H9 (cell line): Measurements from ENCODE around the gene SLC48A1. TPM values are rescaled to one million over a fixed set of nuclear protein-coding genes. Genes with fewer than 3 reads are reported as not detected.

Experiments used
- DNase-seq: peaks from one replicate; pipeline ENCODE4 v3.0.0-alpha.2; 2017
- H2AFZ ChIP-seq: one replicate; pipeline ENCODE4 v1.6.1; 2013; ENCODE audit warnings: mild to moderate bottlenecking, low read length, control low read depth, moderate library complexity
- H2AK5ac ChIP-seq: 2 replicates; pipeline ENCODE4 v1.6.1; 2013; ENCODE audit warnings: low read length, control low read depth, mixed read lengths; ENCODE audit not compliant: insufficient read length
- H2BK120ac ChIP-seq: one replicate; pipeline ENCODE4 v1.6.1; 2013; ENCODE audit warnings: low read depth, mild to moderate bottlenecking, low read length, control low read depth, inconsistent platforms; ENCODE audit not compliant: poor library complexity, severe bottlenecking
- H2BK12ac ChIP-seq: 2 replicates; pipeline ENCODE4 v1.6.1; 2013; ENCODE audit warnings: low read length, control low read depth, mixed read lengths, low read depth; ENCODE audit not compliant: insufficient read length
- H2BK15ac ChIP-seq: 2 replicates; pipeline ENCODE4 v1.6.1; 2013; ENCODE audit warnings: low read depth, low read length, control low read depth
- H2BK20ac ChIP-seq: one replicate; pipeline ENCODE4 v1.6.1; 2013; ENCODE audit warnings: low read depth, mild to moderate bottlenecking, low read length, control low read depth, inconsistent platforms; ENCODE audit not compliant: poor library complexity, severe bottlenecking
- H2BK5ac ChIP-seq: 2 replicates; pipeline ENCODE4 v1.6.1; 2013; ENCODE audit warnings: low read length, control low read depth, mixed read lengths; ENCODE audit not compliant: insufficient read length
- H3K14ac ChIP-seq: 2 replicates; pipeline ENCODE4 v1.6.1; 2013; ENCODE audit warnings: low read length, control low read depth; ENCODE audit not compliant: insufficient read depth
- H3K18ac ChIP-seq: 2 replicates; pipeline ENCODE4 v1.6.1; 2013; ENCODE audit warnings: low read depth, mild to moderate bottlenecking, mixed read lengths, low read length, control low read depth; ENCODE audit not compliant: insufficient read length
- H3K23ac ChIP-seq: 2 replicates; pipeline ENCODE4 v1.6.1; 2013; ENCODE audit warnings: low read length, control low read depth, mixed read lengths, low read depth; ENCODE audit not compliant: insufficient read length
- H3K23me2 ChIP-seq: 2 replicates; pipeline ENCODE4 v1.6.1; 2013; ENCODE audit warnings: low read depth, mild to moderate bottlenecking, mixed read lengths, low read length, control low read depth; ENCODE audit not compliant: insufficient read length, poor library complexity, severe bottlenecking
- H3K27ac ChIP-seq: 2 replicates; pipeline ENCODE4 v1.5.1; 2013; ENCODE audit warnings: low read length, control low read depth, mixed read lengths, low read depth; ENCODE audit not compliant: insufficient read length
- H3K27me3 ChIP-seq: 2 replicates; pipeline ENCODE4 v1.6.1; 2013; ENCODE audit warnings: low read length, control low read depth, inconsistent platforms; ENCODE audit not compliant: insufficient read depth
- H3K4ac ChIP-seq: 2 replicates; pipeline ENCODE4 v1.6.1; 2013; ENCODE audit warnings: low read depth, mild to moderate bottlenecking, control low read depth, inconsistent platforms, low read length, moderate library complexity
- H3K4me1 ChIP-seq: 2 replicates; pipeline ENCODE4 v1.6.1; 2013; ENCODE audit warnings: low read length, control low read depth, inconsistent platforms; ENCODE audit not compliant: insufficient read depth
- H3K4me2 ChIP-seq: 2 replicates; pipeline ENCODE4 v1.6.1; 2013; ENCODE audit warnings: low read length, control low read depth, mixed read lengths; ENCODE audit not compliant: insufficient read length, insufficient read depth
- H3K56ac ChIP-seq: 2 replicates; pipeline ENCODE4 v1.6.1; 2013; ENCODE audit warnings: low read depth, mild to moderate bottlenecking, mixed read lengths, low read length, control low read depth; ENCODE audit not compliant: insufficient read length
- H3K79me1 ChIP-seq: 2 replicates; pipeline ENCODE4 v1.6.1; 2013; ENCODE audit warnings: low read depth, mild to moderate bottlenecking, moderate library complexity, low read length, control low read depth, inconsistent platforms; ENCODE audit not compliant: insufficient read depth, poor library complexity, severe bottlenecking
- H3K79me2 ChIP-seq: 2 replicates; pipeline ENCODE4 v1.6.1; 2013; ENCODE audit warnings: low read length, control low read depth, inconsistent platforms; ENCODE audit not compliant: insufficient read depth
- H3K9ac ChIP-seq: 2 replicates; pipeline ENCODE4 v1.6.1; 2013; ENCODE audit warnings: low read length, control low read depth, mixed read lengths; ENCODE audit not compliant: insufficient read length; ENCODE audit errors: extremely low read depth
- H3K9me3 ChIP-seq: one replicate; pipeline ENCODE4 v1.6.1; 2013; ENCODE audit warnings: low read depth, low read length, inconsistent platforms; ENCODE audit not compliant: control insufficient read depth
- H3T11ph ChIP-seq: one replicate; pipeline ENCODE4 v1.6.1; 2013; ENCODE audit warnings: mild to moderate bottlenecking, low read length, control low read depth, inconsistent platforms
- H4K20me1 ChIP-seq: one replicate; pipeline ENCODE4 v1.6.1; 2013; ENCODE audit not compliant: control insufficient read depth, insufficient read length, insufficient read depth
- H4K5ac ChIP-seq: 2 replicates; pipeline ENCODE4 v1.6.1; 2013; ENCODE audit warnings: low read depth, mild to moderate bottlenecking, mixed read lengths, low read length, control low read depth; ENCODE audit not compliant: insufficient read length
- H4K8ac ChIP-seq: replicated peaks from 2 replicates; pipeline ENCODE4 v1.6.1; 2013; ENCODE audit warnings: low read length, control low read depth, mixed read lengths, low read depth; ENCODE audit not compliant: insufficient read length
- H4K91ac ChIP-seq: 2 replicates; pipeline ENCODE4 v1.6.1; 2013; ENCODE audit warnings: low read depth, mild to moderate bottlenecking, moderate library complexity, mixed read lengths, low read length, control low read depth; ENCODE audit not compliant: insufficient read length
- H3K27ac Mint-ChIP-seq, 3 experiments: 2 replicates in 2 of 3; 3 replicates in 1 of 3; pipeline ENCODE4 v1.8.0; 2020 to 2021; ENCODE audit warnings: mixed read lengths in 3 of 3, mild to moderate bottlenecking in 1 of 3, moderate library complexity in 1 of 3
- H3K27me3 Mint-ChIP-seq: 2 replicates; pipeline ENCODE4 v1.8.0; 2021; ENCODE audit warnings: low read depth, mild to moderate bottlenecking, moderate library complexity, mixed read lengths
- H3K36me3 Mint-ChIP-seq, 3 experiments: 2 replicates in 2 of 3; 3 replicates in 1 of 3; pipeline ENCODE4 v1.8.0; 2020 to 2021; ENCODE audit warnings: low read depth in 3 of 3, mixed read lengths in 3 of 3; ENCODE audit not compliant: insufficient read depth in 1 of 3
- H3K4me1 Mint-ChIP-seq, 2 experiments: 2 replicates each; pipeline ENCODE4 v1.8.0; 2020; ENCODE audit warnings: mixed read lengths in 2 of 2
- H3K4me3 Mint-ChIP-seq, 2 experiments: 2 replicates in 1 of 2; 3 replicates in 1 of 2; pipeline ENCODE4 v1.8.0; 2020 to 2021; ENCODE audit warnings: mild to moderate bottlenecking in 2 of 2, mixed read lengths in 2 of 2, moderate library complexity in 1 of 2
- H3K9me3 Mint-ChIP-seq, 2 experiments: 2 replicates in 1 of 2; 3 replicates in 1 of 2; pipeline ENCODE4 v1.8.0; 2020; ENCODE audit warnings: mild to moderate bottlenecking in 2 of 2, mixed read lengths in 2 of 2, moderate library complexity in 1 of 2
- CTCF ChIP-seq: fragments of 200-600 bp; sonication (generic); conservative IDR thresholded peaks from 3 replicates; pipeline ENCODE4 v1.8.0; 2021; ENCODE audit warnings: antibody characterized with exemption, mild to moderate bottlenecking
- WGBS: extraction: QIAGEN DNeasy Blood & Tissue Kit; methylation state at CpG from one replicate; pipeline ENCODE4 v1.1.7; 2013; ENCODE audit warnings: missing lambda C conversion rate, low lambda C conversion rate, mixed read lengths; ENCODE audit not compliant: insufficient read length; ENCODE audit errors: extremely low coverage; 5-methylcytosine and 5-hydroxymethylcytosine counted together
- total RNA-seq: library from RNA; stranded (reverse); gene quantifications from 2 replicates; pipeline ENCODE4 v1.2.1, GENCODE V29; 2021

The SLC48A1 gene
- total RNA-seq, 1 experiment from 2014 or later = 10.6 TPM

DNA sequence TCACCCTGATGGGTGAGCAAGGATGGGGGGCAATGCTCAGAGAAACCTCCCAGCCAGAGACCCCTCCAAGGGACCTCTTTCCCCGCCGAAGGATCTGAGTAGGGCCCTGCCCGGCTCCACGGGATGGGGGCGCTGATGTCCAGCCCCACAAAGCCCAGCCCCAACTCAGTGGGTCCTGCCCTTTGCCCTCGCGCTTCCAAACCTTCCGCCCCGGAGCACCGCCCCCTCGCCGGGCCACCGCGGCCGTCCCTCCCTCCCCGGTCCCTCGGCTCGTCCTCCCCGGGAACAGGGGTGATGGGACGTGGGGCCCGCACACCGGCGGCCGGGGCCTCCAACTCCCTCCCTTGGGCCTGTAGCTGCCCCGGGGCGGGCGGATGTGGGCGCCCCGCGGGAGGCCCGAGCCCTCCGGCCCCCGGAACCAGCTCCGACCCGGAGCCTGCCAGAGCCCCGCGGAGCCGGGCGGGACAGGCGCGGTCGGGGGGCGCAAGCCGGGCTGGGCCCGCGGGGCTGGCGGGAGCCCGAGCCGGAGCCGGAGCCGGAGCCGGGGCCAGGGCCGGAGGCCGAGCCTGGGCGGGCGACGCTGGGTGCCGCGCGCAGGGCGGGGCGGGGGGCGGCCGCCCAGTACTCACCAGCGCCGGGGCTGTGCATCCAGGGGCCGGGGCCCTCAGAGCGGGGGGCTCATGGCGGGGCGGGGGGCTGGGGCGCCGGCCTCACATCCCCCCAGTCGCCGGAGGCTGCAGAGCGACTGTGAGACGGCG lies 46.3 kb downstream of the SLC48A1 start:
- Histone ChIP-seq H3K56ac (no peak overlapping the region), H3K23ac (no peak overlapping the region), H3K4me2 (peak overlapping the region; percentile 69), H3T11ph (no peak overlapping the region), H3K9ac (peak overlapping the region; percentile 46), H3K18ac (peak overlapping the region; percentile 51), H2BK20ac (no peak overlapping the region), H2BK15ac (no peak overlapping the region), H3K4me1 (peaks cover 18% of the 10 kb centered on the region; the same call in 1 of the 2 replicates), H4K91ac (no peak overlapping the region), H3K79me2 (peaks cover 23% of the 10 kb centered on the region; the same call in 1 of the 2 replicates), H3K27ac (no peak overlapping the region), H3K14ac (peak overlapping the region; percentile 27), H2BK120ac (no peak overlapping the region), H3K23me2 (peaks cover 7% of the 10 kb centered on the region), H2BK5ac (no peak overlapping the region), H3K4ac (no peak overlapping the region), H4K20me1 (no peaks in the 10 kb centered on the region), H3K79me1 (no peaks in the 10 kb centered on the region), H2AFZ (no peak overlapping the region), H3K27me3 (no peaks in the 10 kb centered on the region), H3K9me3 (no peaks in the 10 kb centered on the region), H2AK5ac (no peak overlapping the region), H4K5ac (no peak overlapping the region), H2BK12ac (no peak overlapping the region), H4K8ac (no peak overlapping the region)
- peaks cover 0 to 9% (median 5%) of the 10 kb centered on the region in 3 experiments; a peak in 3 of 7 replicates for H3K36me3 Mint-ChIP-seq
- H3K4me1 Mint-ChIP-seq = peaks cover 52 to 54% of the 10 kb centered on the region in 2 experiments
- peak overlapping the region in 1 of 3 experiments; percentile 85; a peak in 2 of 7 replicates for H3K27ac Mint-ChIP-seq
- no peaks in the 10 kb centered on the region for H3K9me3 Mint-ChIP-seq
- peak overlapping the region; percentile 83 to 87 for H3K4me3 Mint-ChIP-seq
- TF ChIP-seq CTCF = peak; percentile 54; the same call in 2 of the 3 replicates
- peaks cover 12% of the 10 kb centered on the region for H3K27me3 Mint-ChIP-seq
- no CpG with 5 or more reads among the region's 77 CpGs for WGBS
- DNase-seq = peak; percentile 74
